ENCODE results near the gene CITED1. TPM values are rescaled to one million over a fixed set of nuclear protein-coding genes. Genes with fewer than 3 reads are reported as not detected.

Gene CITED1
- total and polyA plus RNA-seq, 8 donors, result 0.49 to 1.5 (median 1.1) TPM; not detected in 2

GRCh38 chrX:72348247-72348979, 42.7 kb upstream of the CITED1 start:
- no peak for TF ChIP-seq CTCF (IDR thresholded peaks at IDR 0.05)
- WGBS, 2 donors, result 83 to 99% methylated on average over 5 of the region's 5 CpGs

GRCh38 chrX:72347366-72347765, 41.7 kb upstream of the CITED1 start:
- Histone ChIP-seq H3K4me1 (no peaks in the 10 kb centered on the region), H3K4me3 (no peak overlapping the region), H3K27me3 (no peaks in the 10 kb centered on the region), H3K27ac (no peak overlapping the region), H3K36me3 (no peaks in the 10 kb centered on the region), H3K9me3 (no peaks in the 10 kb centered on the region)
- ATAC-seq (no peak), DNase-seq (no peak), FAIRE-seq (no peak)
- WGBS, 2 donors, result 34 to 74% methylated on average over 2 of the region's 2 CpGs
- intact Hi-C loops (cut with DNase I), result no loop called here
- TF ChIP-seq CTCF (IDR thresholded peaks at IDR 0.05), result no peak

More at GRCh38 chrX:72348247-72348979, 42.7 kb upstream of the CITED1 start:
- FAIRE-seq (no peak), ATAC-seq (no peak), DNase-seq (no peak)
- Histone ChIP-seq H3K36me3 (no peaks in the 10 kb centered on the region), H3K4me3 (no peak overlapping the region), H3K4me1 (no peaks in the 10 kb centered on the region), H3K27me3 (no peaks in the 10 kb centered on the region), H3K27ac (no peak overlapping the region), H3K9me3 (no peaks in the 10 kb centered on the region)
- intact Hi-C loops (cut with DNase I), result no loop called here

GRCh38 chrX:72346302-72346949, 40.7 kb upstream of the CITED1 start:
- no peak for TF ChIP-seq CTCF (IDR thresholded peaks at IDR 0.05)
- Histone ChIP-seq H3K27ac (no peak overlapping the region), H3K4me1 (no peaks in the 10 kb centered on the region), H3K4me3 (no peak overlapping the region), H3K36me3 (no peaks in the 10 kb centered on the region), H3K27me3 (no peaks in the 10 kb centered on the region), H3K9me3 (no peaks in the 10 kb centered on the region)
- WGBS, 2 donors, result 58 to 95% methylated on average over 6 of the region's 6 CpGs
- intact Hi-C loops (cut with DNase I), result no loop called here
- FAIRE-seq (no peak), DNase-seq (no peak), ATAC-seq (no peak)

- Histone ChIP-seq H3K4me1 (no peaks in the 10 kb centered on the region), H3K36me3 (no peaks in the 10 kb centered on the region), H3K9me3 (no peaks in the 10 kb centered on the region), H3K27me3 (no peaks in the 10 kb centered on the region), H3K27ac (no peak overlapping the region), H3K4me3 (no peak overlapping the region)
- intact Hi-C loops (cut with DNase I), result no loop called here
- DNase-seq, result no peak
- no peak for ATAC-seq
- no peak for TF ChIP-seq CTCF (IDR thresholded peaks at IDR 0.05)
- FAIRE-seq, result no peak
- WGBS, 2 donors, result 83 to 93% methylated on average over 2 of the region's 2 CpGs
These were observed 34.9 kb upstream of the CITED1 start for GRCh38 chrX:72340626-72341025.

- DNase-seq (no peak), FAIRE-seq (no peak), ATAC-seq (no peak)
- Histone ChIP-seq H3K36me3 (no peaks in the 10 kb centered on the region), H3K4me3 (no peak overlapping the region), H3K9me3 (no peaks in the 10 kb centered on the region), H3K27me3 (no peaks in the 10 kb centered on the region), H3K27ac (no peak overlapping the region), H3K4me1 (no peaks in the 10 kb centered on the region)
- intact Hi-C loops (cut with DNase I), result no loop called here
- WGBS, 2 donors, result 79 to 82% methylated on average over 7 of the region's 7 CpGs
- TF ChIP-seq CTCF (IDR thresholded peaks at IDR 0.05), result no peak
These were observed 34.3 kb upstream of the CITED1 start for GRCh38 chrX:72340041-72340440.

All from pancreas (tissue), 10 donors.